ENCODE measurements around the gene USF2. TPM values are rescaled to one million over a fixed set of nuclear protein-coding genes. Genes with fewer than 3 reads are reported as not detected.

USF2 gene
- polyA plus RNA-seq, 1 of the 3 experiments (the other 2 are of a cell fraction): 102 TPM

DNA sequence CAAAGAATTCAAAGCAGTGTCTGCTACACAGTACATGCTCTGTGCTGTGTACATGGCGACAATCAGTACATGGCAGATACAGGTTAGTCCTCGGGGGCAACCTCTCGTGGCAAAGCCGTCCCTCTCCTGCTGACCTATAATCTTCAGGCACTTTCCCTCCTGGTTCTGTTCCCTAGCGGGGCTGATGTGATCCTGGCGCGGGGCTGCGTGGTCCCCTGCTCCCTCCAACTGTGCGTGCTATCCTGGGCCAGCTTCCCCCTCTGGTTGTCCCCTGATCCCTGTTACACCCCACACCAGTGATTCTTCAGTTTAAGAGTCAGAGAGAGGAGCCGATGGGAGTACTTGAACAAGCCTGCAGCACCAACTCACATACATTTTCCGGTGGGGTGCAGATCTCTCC is 35.3 kb downstream of the USF2 start:
- no peaks in the 10 kb centered on the region for H4K20me1 ChIP-seq (ENCODE audit: insufficient read depth)
- 45% methylated on average over 11 of the region's 11 CpGs for WGBS (ENCODE audit: low lambda C conversion rate)
- H3K4me1 ChIP-seq (ENCODE audit: control insufficient read depth in 1 of 2, insufficient read depth in 2 of 2, low read depth in 1 of 2, low read length in 1 of 2): no peaks in the 10 kb centered on the region
- H3K79me2 ChIP-seq (ENCODE audit: insufficient read depth): no peaks in the 10 kb centered on the region
- no peaks in the 10 kb centered on the region for H3F3A ChIP-seq (replicated peaks; ENCODE audit: insufficient read depth)
- POLR2A ChIA-PET: no interaction called here
- H3K9me2 ChIP-seq: no peaks in the 10 kb centered on the region
- DNase-seq: no peak
- H3K27ac ChIP-seq (ENCODE audit: low read depth in 2 of 2, low read length in 1 of 2): no peak overlapping the region
- H3K36me3 ChIP-seq (replicated peaks in 1 of 2; ENCODE audit: control insufficient read depth in 1 of 2, insufficient read depth in 2 of 2, low read length in 1 of 2): no peaks in the 10 kb centered on the region
- no peak overlapping the region for H3K9ac ChIP-seq
- H2AFZ ChIP-seq (ENCODE audit: low read depth): no peak overlapping the region
- no peak overlapping the region for H3K4me2 ChIP-seq
- H3K4me3 ChIP-seq (ENCODE audit: low read depth in 2 of 2, low read length in 1 of 2): no peak overlapping the region
- no peaks in the 10 kb centered on the region for H3K9me3 ChIP-seq
- CTCF ChIA-PET: interaction anchor here (1.0 kb wide), 1 partner anchor 16 kb away, joined by 4 read pairs; no protein-coding TSS in a partner anchor
- TF ChIP-seq ELF1 (IDR thresholded peaks at IDR 0.05) (no peak), RFX5 (IDR thresholded peaks at IDR 0.05; ENCODE audit: low read length) (no peak), TEAD4 (IDR thresholded peaks at IDR 0.05; ENCODE audit: borderline replicate concordance, insufficient read depth) (no peak), JUND (IDR thresholded peaks at IDR 0.05) (no peak)
- TF ChIP-seq, protein P1, sequence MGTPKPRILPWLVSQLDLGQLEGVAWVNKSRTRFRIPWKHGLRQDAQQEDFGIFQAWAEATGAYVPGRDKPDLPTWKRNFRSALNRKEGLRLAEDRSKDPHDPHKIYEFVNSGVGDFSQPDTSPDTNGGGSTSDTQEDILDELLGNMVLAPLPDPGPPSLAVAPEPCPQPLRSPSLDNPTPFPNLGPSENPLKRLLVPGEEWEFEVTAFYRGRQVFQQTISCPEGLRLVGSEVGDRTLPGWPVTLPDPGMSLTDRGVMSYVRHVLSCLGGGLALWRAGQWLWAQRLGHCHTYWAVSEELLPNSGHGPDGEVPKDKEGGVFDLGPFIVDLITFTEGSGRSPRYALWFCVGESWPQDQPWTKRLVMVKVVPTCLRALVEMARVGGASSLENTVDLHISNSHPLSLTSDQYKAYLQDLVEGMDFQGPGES (IDR thresholded peaks at IDR 0.05; ENCODE audit: low read depth, low read length): no peak
- TF ChIP-seq, protein P2, sequence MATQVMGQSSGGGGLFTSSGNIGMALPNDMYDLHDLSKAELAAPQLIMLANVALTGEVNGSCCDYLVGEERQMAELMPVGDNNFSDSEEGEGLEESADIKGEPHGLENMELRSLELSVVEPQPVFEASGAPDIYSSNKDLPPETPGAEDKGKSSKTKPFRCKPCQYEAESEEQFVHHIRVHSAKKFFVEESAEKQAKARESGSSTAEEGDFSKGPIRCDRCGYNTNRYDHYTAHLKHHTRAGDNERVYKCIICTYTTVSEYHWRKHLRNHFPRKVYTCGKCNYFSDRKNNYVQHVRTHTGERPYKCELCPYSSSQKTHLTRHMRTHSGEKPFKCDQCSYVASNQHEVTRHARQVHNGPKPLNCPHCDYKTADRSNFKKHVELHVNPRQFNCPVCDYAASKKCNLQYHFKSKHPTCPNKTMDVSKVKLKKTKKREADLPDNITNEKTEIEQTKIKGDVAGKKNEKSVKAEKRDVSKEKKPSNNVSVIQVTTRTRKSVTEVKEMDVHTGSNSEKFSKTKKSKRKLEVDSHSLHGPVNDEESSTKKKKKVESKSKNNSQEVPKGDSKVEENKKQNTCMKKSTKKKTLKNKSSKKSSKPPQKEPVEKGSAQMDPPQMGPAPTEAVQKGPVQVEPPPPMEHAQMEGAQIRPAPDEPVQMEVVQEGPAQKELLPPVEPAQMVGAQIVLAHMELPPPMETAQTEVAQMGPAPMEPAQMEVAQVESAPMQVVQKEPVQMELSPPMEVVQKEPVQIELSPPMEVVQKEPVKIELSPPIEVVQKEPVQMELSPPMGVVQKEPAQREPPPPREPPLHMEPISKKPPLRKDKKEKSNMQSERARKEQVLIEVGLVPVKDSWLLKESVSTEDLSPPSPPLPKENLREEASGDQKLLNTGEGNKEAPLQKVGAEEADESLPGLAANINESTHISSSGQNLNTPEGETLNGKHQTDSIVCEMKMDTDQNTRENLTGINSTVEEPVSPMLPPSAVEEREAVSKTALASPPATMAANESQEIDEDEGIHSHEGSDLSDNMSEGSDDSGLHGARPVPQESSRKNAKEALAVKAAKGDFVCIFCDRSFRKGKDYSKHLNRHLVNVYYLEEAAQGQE (IDR thresholded peaks at IDR 0.05; ENCODE audit: low read depth, low read length): no peak
- peaks cover 44% of the 10 kb centered on the region for H3K27me3 ChIP-seq (ENCODE audit: insufficient read depth)

DNA sequence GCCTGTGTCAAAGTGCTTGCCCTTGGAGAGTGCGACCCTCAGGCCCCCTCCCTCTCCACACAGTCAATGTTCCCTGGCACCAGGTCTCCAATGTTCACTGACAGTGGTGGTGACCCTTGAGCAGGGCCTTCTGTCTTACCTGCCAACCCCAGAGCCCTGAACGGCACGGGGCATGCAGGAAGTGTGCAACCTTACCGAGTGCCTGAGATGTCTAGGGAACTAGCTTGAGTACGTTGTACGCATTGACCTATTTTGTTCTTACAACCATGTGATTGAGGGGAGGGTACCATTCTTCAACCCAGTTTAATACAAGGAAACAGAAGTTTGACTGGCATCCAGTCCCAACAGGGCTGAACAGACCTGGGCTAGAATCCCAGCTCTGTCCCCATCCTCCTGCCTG is 36.4 kb downstream of the USF2 start:
- no peak overlapping the region for H3K27ac ChIP-seq (ENCODE audit: low read depth in 2 of 2, low read length in 1 of 2)
- H3K36me3 ChIP-seq (replicated peaks in 1 of 2; ENCODE audit: control insufficient read depth in 1 of 2, insufficient read depth in 2 of 2, low read length in 1 of 2): no peaks in the 10 kb centered on the region
- no peak overlapping the region for H3K4me3 ChIP-seq (ENCODE audit: low read depth in 2 of 2, low read length in 1 of 2)
- H3K79me2 ChIP-seq (ENCODE audit: insufficient read depth): no peaks in the 10 kb centered on the region
- peaks cover 44% of the 10 kb centered on the region for H3K27me3 ChIP-seq (ENCODE audit: insufficient read depth)
- no peaks in the 10 kb centered on the region for H4K20me1 ChIP-seq (ENCODE audit: insufficient read depth)
- H3F3A ChIP-seq (replicated peaks; ENCODE audit: insufficient read depth): no peaks in the 10 kb centered on the region
- POLR2A ChIA-PET: no interaction called here
- no peaks in the 10 kb centered on the region for H3K4me1 ChIP-seq (ENCODE audit: control insufficient read depth in 1 of 2, insufficient read depth in 2 of 2, low read depth in 1 of 2, low read length in 1 of 2)
- no peak overlapping the region for H3K4me2 ChIP-seq
- H3K9me3 ChIP-seq: no peaks in the 10 kb centered on the region
- no peak for DNase-seq
- H2AFZ ChIP-seq (ENCODE audit: low read depth): no peak overlapping the region
- CTCF ChIA-PET: interaction anchor here (1.0 to 1.2 kb wide), 2 partner anchors 15 to 48 kb away, joined by 3 to 4 read pairs; no protein-coding TSS in a partner anchor
- H3K9ac ChIP-seq: no peak overlapping the region
- TF ChIP-seq, protein P3, sequence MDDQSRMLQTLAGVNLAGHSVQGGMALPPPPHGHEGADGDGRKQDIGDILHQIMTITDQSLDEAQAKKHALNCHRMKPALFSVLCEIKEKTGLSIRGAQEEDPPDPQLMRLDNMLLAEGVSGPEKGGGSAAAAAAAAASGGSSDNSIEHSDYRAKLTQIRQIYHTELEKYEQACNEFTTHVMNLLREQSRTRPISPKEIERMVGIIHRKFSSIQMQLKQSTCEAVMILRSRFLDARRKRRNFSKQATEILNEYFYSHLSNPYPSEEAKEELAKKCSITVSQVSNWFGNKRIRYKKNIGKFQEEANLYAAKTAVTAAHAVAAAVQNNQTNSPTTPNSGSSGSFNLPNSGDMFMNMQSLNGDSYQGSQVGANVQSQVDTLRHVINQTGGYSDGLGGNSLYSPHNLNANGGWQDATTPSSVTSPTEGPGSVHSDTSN (IDR thresholded peaks at IDR 0.05): no peak
- TF ChIP-seq, protein P1 (IDR thresholded peaks at IDR 0.05; ENCODE audit: low read depth, low read length): no peak
- TF ChIP-seq MEF2A (IDR thresholded peaks at IDR 0.05; ENCODE audit: borderline replicate concordance, low read depth) (no peak), TAF1 (IDR thresholded peaks at IDR 0.05; ENCODE audit: borderline replicate concordance, low read depth, low read length) (no peak), RAD21 (IDR thresholded peaks at IDR 0.05; ENCODE audit: low read length) (no peak), FOXJ3 (CRISPR knock-in tag; IDR thresholded peaks at IDR 0.05) (no peak), GATA2 (CRISPR knock-in tag; IDR thresholded peaks at IDR 0.05) (no peak), GABPA (IDR thresholded peaks at IDR 0.05; ENCODE audit: low read depth) (no peak), CHD2 (IDR thresholded peaks at IDR 0.05; ENCODE audit: low read length, partially characterized antibody) (no peak)
- TF ChIP-seq, protein P4, sequence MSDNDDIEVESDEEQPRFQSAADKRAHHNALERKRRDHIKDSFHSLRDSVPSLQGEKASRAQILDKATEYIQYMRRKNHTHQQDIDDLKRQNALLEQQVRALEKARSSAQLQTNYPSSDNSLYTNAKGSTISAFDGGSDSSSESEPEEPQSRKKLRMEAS (IDR thresholded peaks at IDR 0.05; ENCODE audit: low read depth): no peak
- 34% methylated on average over 3 of the region's 6 CpGs for WGBS (ENCODE audit: low lambda C conversion rate)
- no peaks in the 10 kb centered on the region for H3K9me2 ChIP-seq
